Tibial artery (tissue), 4 donors: ENCODE measurements around the gene NPC1L1.
A peak's percentile ranks its signal among the peaks of the same experiment; 100 is the strongest.

Experiments used
- DNase-seq, 2 donors: peaks; one replicate each; pipeline ENCODE4 v3.0.0-alpha.2; 2019
- H3K27ac ChIP-seq, 2 donors: fragments of 200-600 bp; sonication (generic) in 1 of 2; 1 replicate in 1 of 2; 2 replicates in 1 of 2; pipeline ENCODE4 v1.5.1; 2018 to 2019; ENCODE audit warnings: mild to moderate bottlenecking in 1 of 2
- H3K27me3 ChIP-seq, 2 donors: fragments of 200-600 bp; sonication (generic) in 1 of 2; one replicate each; pipeline versions ENCODE4 v1.5.1 to v1.6.0; 2016 to 2019
- H3K36me3 ChIP-seq, 3 donors: fragments of 200-600 bp; sonication (generic) in 2 of 3; one replicate each; pipeline ENCODE4 v1.5.1; 2016 to 2019; ENCODE audit warnings: mild to moderate bottlenecking in 2 of 3
- H3K4me1 ChIP-seq, 4 donors: fragments of 200-600 bp; sonication (generic) in 2 of 4; 1 replicate in 3 of 4; 2 replicates in 1 of 4; pipeline ENCODE4 v1.5.1; 2016 to 2019
- H3K4me3 ChIP-seq, 2 donors: fragments of 200-600 bp; sonication (generic) in 1 of 2; 1 replicate in 1 of 2; 2 replicates in 1 of 2; pipeline ENCODE4 v1.5.1; 2018 to 2019; ENCODE audit warnings: mild to moderate bottlenecking in 2 of 2
- H3K9me3 ChIP-seq, 3 donors: fragments of 200-600 bp; sonication (generic) in 1 of 3; one replicate each; pipeline ENCODE4 v1.5.1; 2016 to 2019
- CTCF ChIP-seq, 2 experiments: fragments of 200-600 bp in 1 of 2; fragments of 450-650 bp in 1 of 2; IDR thresholded peaks; one replicate each; pipeline ENCODE4 v1.5.1; 2017 to 2019; ENCODE audit warnings: antibody characterized with exemption in 2 of 2, mild to moderate bottlenecking in 1 of 2, moderate library complexity in 1 of 2
- intact Hi-C: fragments of 100-400 bp; cut with DNase I; formaldehyde crosslinking; loops from one replicate; pipeline ENCODE4 v1.15.0; 2023; ENCODE audit warnings: low total_unique reads

Gene NPC1L1

GRCh38 chr7:44484482-44485313 lies 56.4 kb downstream of the NPC1L1 start:
- peaks cover 41 to 53% (median 48%) of the 10 kb centered on the region in 3 donors for H3K36me3 ChIP-seq

GRCh38 chr7:44482502-44483485 lies 58.3 kb downstream of the NPC1L1 start:
- Histone ChIP-seq H3K4me3 (no peak overlapping the region), H3K9me3 (peaks cover 0 to 4% (median 0%) of the 10 kb centered on the region in 3 donors), H3K27ac (no peak overlapping the region), H3K27me3 (no peaks in the 10 kb centered on the region), H3K36me3 (peaks cover 56 to 72% (median 66%) of the 10 kb centered on the region in 3 donors), H3K4me1 (peaks cover 0 to 30% (median 21%) of the 10 kb centered on the region in 4 donors)
- DNase-seq = no peak
- intact Hi-C loops = no loop called here
- TF ChIP-seq CTCF (IDR thresholded peaks at IDR 0.05) = no peak

More at GRCh38 chr7:44484482-44485313, 56.4 kb downstream of the NPC1L1 start:
- Histone ChIP-seq H3K27ac (no peak overlapping the region), H3K4me1 (peaks cover 0 to 49% (median 35%) of the 10 kb centered on the region in 4 donors), H3K9me3 (peaks cover 0 to 4% (median 0%) of the 10 kb centered on the region in 3 donors), H3K27me3 (no peaks in the 10 kb centered on the region), H3K4me3 (no peak overlapping the region)
- intact Hi-C loops = no loop called here
- no peak for DNase-seq
- no peak for TF ChIP-seq CTCF (IDR thresholded peaks at IDR 0.05)

GRCh38 chr7:44477938-44478337 lies 63.2 kb downstream of the NPC1L1 start:
- H3K4me1 ChIP-seq = peaks cover 0 to 13% (median 5%) of the 10 kb centered on the region in 4 donors
- no peaks in the 10 kb centered on the region for H3K27me3 ChIP-seq
- TF ChIP-seq CTCF (IDR thresholded peaks at IDR 0.05) = no peak
- intact Hi-C loops = loop anchor here (5.0 kb wide), 1 partner anchor 236 kb away; no protein-coding TSS in a partner anchor
- H3K27ac ChIP-seq = no peak overlapping the region
- no peak for DNase-seq
- H3K4me3 ChIP-seq = no peak overlapping the region
- H3K36me3 ChIP-seq = peaks cover 46 to 75% (median 55%) of the 10 kb centered on the region in 3 donors
- H3K9me3 ChIP-seq = peaks cover 0 to 2% (median 0%) of the 10 kb centered on the region in 3 donors

GRCh38 chr7:44477063-44477830 lies 63.9 kb downstream of the NPC1L1 start:
- no peaks in the 10 kb centered on the region for H3K27me3 ChIP-seq
- no peaks in the 10 kb centered on the region for H3K9me3 ChIP-seq
- peak; percentile 84 to 86 for TF ChIP-seq CTCF (IDR thresholded peaks at IDR 0.05)
- H3K4me3 ChIP-seq = no peak overlapping the region
- intact Hi-C loops = loop anchor here (5.0 kb wide), 1 partner anchor 235 kb away; no protein-coding TSS in a partner anchor
- H3K36me3 ChIP-seq = peaks cover 39 to 69% (median 48%) of the 10 kb centered on the region in 3 donors
- no peak overlapping the region for H3K27ac ChIP-seq
- peaks cover 0 to 13% (median 5%) of the 10 kb centered on the region in 4 donors for H3K4me1 ChIP-seq
- DNase-seq = peak in 1 of 2 donors; percentile 36
